ENCODE results near the gene GP1BB. TPM values are rescaled to one million over a fixed set of nuclear protein-coding genes. Genes with fewer than 3 reads are reported as not detected.

Gene GP1BB
- polyA plus RNA-seq, 3 donors: 0.13 to 1.5 (median 0.26) TPM

GRCh38 chr22:19719050-19719482, 4.3 kb upstream of the GP1BB start:
- Histone ChIP-seq H3K4me3 (replicated peaks in 1 of 3; ENCODE audit: low read depth in 2 of 3, low read length in 3 of 3) (no peak overlapping the region), H3K4me1 (ENCODE audit: control insufficient read depth in 1 of 2, insufficient read depth in 2 of 2, low read length in 2 of 2) (peaks cover 22 to 44% of the 10 kb centered on the region in 2 donors), H3K9ac (ENCODE audit: insufficient read depth, low read length, poor library complexity, severe bottlenecking) (peak overlapping the region; percentile 41), H2AFZ (ENCODE audit: insufficient read depth, low read depth, low read length, poor library complexity, severe bottlenecking) (peak overlapping the region; percentile 73), H4K20me1 (ENCODE audit: insufficient read depth, low read length) (no peaks in the 10 kb centered on the region), H3K27me3 (ENCODE audit: control insufficient read depth in 2 of 2, insufficient read depth in 2 of 2, low read length in 2 of 2) (peaks cover 10 to 78% of the 10 kb centered on the region in 2 donors), H3K27ac (ENCODE audit: low read depth in 1 of 2, low read length in 2 of 2) (no peak overlapping the region), H3K79me2 (ENCODE audit: insufficient read depth, low read length) (no peaks in the 10 kb centered on the region), H3K9me3 (replicated peaks in 1 of 2; ENCODE audit: control insufficient read depth in 1 of 2, insufficient read depth in 1 of 2, low read length in 2 of 2) (peaks cover 0 to 18% of the 10 kb centered on the region in 2 donors), H3K4me2 (replicated peaks; ENCODE audit: extremely low read depth, low read length, poor library complexity, severe bottlenecking) (peak overlapping the region; percentile 72), H3K36me3 (replicated peaks in 1 of 2; ENCODE audit: control insufficient read depth in 1 of 2, insufficient read depth in 2 of 2, low read length in 2 of 2) (no peaks in the 10 kb centered on the region)
- DNase-seq: no peak
- H3K27me3 Mint-ChIP-seq (ENCODE audit: low read depth in 3 of 3): peaks cover 52 to 89% (median 54%) of the 10 kb centered on the region in 3 donors
- TF ChIP-seq CTCF (IDR thresholded peaks at IDR 0.05): no peak
- H3K27ac Mint-ChIP-seq: no peak overlapping the region
- intact Hi-C loops (cut with micrococcal nuclease): loop anchor here in 1 of 2 donors (5.0 kb wide), 2 partner anchors 37 to 762 kb away; no protein-coding TSS in a partner anchor
- H3K4me3 Mint-ChIP-seq: peak overlapping the region; percentile 34 to 76
- H3K36me3 Mint-ChIP-seq: peaks cover 0 to 11% of the 10 kb centered on the region in 2 donors
- peaks cover 17% of the 10 kb centered on the region for H3K4me1 Mint-ChIP-seq
- 4% methylated on average over 28 of the region's 31 CpGs for WGBS (ENCODE audit: insufficient coverage)
- peaks cover 0 to 14% (median 6%) of the 10 kb centered on the region in 7 donors for H3K9me3 Mint-ChIP-seq

- DNase-seq: no peak
- intact Hi-C loops (cut with micrococcal nuclease): loop anchor here in 1 of 2 donors (5.0 kb wide), 2 partner anchors 37 to 762 kb away; no protein-coding TSS in a partner anchor
- Mint-ChIP-seq H3K4me1 (peaks cover 17% of the 10 kb centered on the region), H3K9me3 (peaks cover 0 to 15% (median 7%) of the 10 kb centered on the region in 7 donors), H3K36me3 (peaks cover 0 to 12% of the 10 kb centered on the region in 2 donors), H3K4me3 (peak overlapping the region; percentile 34 to 76), H3K27me3 (ENCODE audit: low read depth in 3 of 3) (peaks cover 53 to 91% (median 56%) of the 10 kb centered on the region in 3 donors), H3K27ac (no peak overlapping the region)
- Histone ChIP-seq H3K27me3 (ENCODE audit: control insufficient read depth in 2 of 2, insufficient read depth in 2 of 2, low read length in 2 of 2) (peaks cover 12 to 81% of the 10 kb centered on the region in 2 donors), H3K4me2 (replicated peaks; ENCODE audit: extremely low read depth, low read length, poor library complexity, severe bottlenecking) (no peak overlapping the region), H3K9ac (ENCODE audit: insufficient read depth, low read length, poor library complexity, severe bottlenecking) (no peak overlapping the region), H3K9me3 (replicated peaks in 1 of 2; ENCODE audit: control insufficient read depth in 1 of 2, insufficient read depth in 1 of 2, low read length in 2 of 2) (peaks cover 0 to 21% of the 10 kb centered on the region in 2 donors), H3K79me2 (ENCODE audit: insufficient read depth, low read length) (no peaks in the 10 kb centered on the region), H3K36me3 (replicated peaks in 1 of 2; ENCODE audit: control insufficient read depth in 1 of 2, insufficient read depth in 2 of 2, low read length in 2 of 2) (no peaks in the 10 kb centered on the region), H2AFZ (ENCODE audit: insufficient read depth, low read depth, low read length, poor library complexity, severe bottlenecking) (no peak overlapping the region), H4K20me1 (ENCODE audit: insufficient read depth, low read length) (no peaks in the 10 kb centered on the region), H3K4me3 (replicated peaks in 1 of 3; ENCODE audit: low read depth in 2 of 3, low read length in 3 of 3) (no peak overlapping the region), H3K27ac (ENCODE audit: low read depth in 1 of 2, low read length in 2 of 2) (no peak overlapping the region), H3K4me1 (ENCODE audit: control insufficient read depth in 1 of 2, insufficient read depth in 2 of 2, low read length in 2 of 2) (peaks cover 22 to 47% of the 10 kb centered on the region in 2 donors)
- 92% methylated on average over 8 of the region's 12 CpGs for WGBS (ENCODE audit: insufficient coverage)
- no peak for TF ChIP-seq CTCF (IDR thresholded peaks at IDR 0.05)
Measured at GRCh38 chr22:19719488-19720021, 3.8 kb upstream of the GP1BB start.
